ENCODE data around the gene TXLNG.

The TXLNG gene

GRCh38 chrX:16834806-16835205 lies 48.5 kb downstream of the TXLNG start:
- TF ChIP-seq, protein P1, sequence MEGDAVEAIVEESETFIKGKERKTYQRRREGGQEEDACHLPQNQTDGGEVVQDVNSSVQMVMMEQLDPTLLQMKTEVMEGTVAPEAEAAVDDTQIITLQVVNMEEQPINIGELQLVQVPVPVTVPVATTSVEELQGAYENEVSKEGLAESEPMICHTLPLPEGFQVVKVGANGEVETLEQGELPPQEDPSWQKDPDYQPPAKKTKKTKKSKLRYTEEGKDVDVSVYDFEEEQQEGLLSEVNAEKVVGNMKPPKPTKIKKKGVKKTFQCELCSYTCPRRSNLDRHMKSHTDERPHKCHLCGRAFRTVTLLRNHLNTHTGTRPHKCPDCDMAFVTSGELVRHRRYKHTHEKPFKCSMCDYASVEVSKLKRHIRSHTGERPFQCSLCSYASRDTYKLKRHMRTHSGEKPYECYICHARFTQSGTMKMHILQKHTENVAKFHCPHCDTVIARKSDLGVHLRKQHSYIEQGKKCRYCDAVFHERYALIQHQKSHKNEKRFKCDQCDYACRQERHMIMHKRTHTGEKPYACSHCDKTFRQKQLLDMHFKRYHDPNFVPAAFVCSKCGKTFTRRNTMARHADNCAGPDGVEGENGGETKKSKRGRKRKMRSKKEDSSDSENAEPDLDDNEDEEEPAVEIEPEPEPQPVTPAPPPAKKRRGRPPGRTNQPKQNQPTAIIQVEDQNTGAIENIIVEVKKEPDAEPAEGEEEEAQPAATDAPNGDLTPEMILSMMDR (IDR thresholded peaks at IDR 0.05; ENCODE audit: low read depth, low read length, missing control alignments): no peak
- Histone ChIP-seq H3K36me3 (replicated peaks) (peaks cover 8% of the 10 kb centered on the region), H3K27ac (no peak overlapping the region), H3K4me3 (ENCODE audit: low read depth, low read length) (no peak overlapping the region), H3K27me3 (replicated peaks) (no peaks in the 10 kb centered on the region)
- in situ Hi-C loops (cut with HindIII; ENCODE audit: low pct_ligation_motif_present, low sequenced_read_pairs): no loop called here
- no peak for DNase-seq

DNA sequence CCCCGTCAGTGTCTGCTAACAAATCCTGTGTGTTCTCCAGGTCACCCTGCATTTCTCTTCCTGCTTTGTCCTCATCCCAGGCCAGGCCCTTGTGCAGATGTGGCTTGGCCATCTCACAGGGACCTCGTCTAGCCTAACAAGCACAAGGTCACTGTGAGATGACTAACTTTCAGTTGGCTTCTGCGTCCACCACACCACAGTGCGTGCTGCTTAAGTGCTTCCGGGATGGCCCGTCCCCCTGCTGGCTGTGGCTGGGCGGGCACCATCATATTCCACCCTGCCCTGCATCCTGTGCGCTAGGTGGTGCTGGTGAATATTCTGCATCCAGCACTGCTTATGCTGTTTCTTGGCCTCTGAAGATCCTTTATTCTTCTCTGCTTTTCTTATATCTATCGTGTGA lies 50.1 kb downstream of the TXLNG start:
- H3K4me3 ChIP-seq (ENCODE audit: low read depth, low read length): no peak overlapping the region
- DNase-seq: no peak
- no peaks in the 10 kb centered on the region for H3K27me3 ChIP-seq (replicated peaks)
- TF ChIP-seq, protein P1 (IDR thresholded peaks at IDR 0.05; ENCODE audit: low read depth, low read length, missing control alignments): peak; percentile 77
- peaks cover 9% of the 10 kb centered on the region for H3K36me3 ChIP-seq (replicated peaks)
- in situ Hi-C loops (cut with HindIII; ENCODE audit: low pct_ligation_motif_present, low sequenced_read_pairs): no loop called here
- H3K27ac ChIP-seq: no peak overlapping the region

GRCh38 chrX:16838202-16839066 lies 52.2 kb downstream of the TXLNG start:
- peak; percentile 85 for DNase-seq
- in situ Hi-C loops (cut with HindIII; ENCODE audit: low pct_ligation_motif_present, low sequenced_read_pairs): no loop called here
- TF ChIP-seq, protein P1 (IDR thresholded peaks at IDR 0.05; ENCODE audit: low read depth, low read length, missing control alignments): peak; percentile 16
- H3K27ac ChIP-seq: peak overlapping the region; percentile 83
- no peak overlapping the region for H3K4me3 ChIP-seq (ENCODE audit: low read depth, low read length)
- peaks cover 18% of the 10 kb centered on the region for H3K36me3 ChIP-seq (replicated peaks)
- H3K27me3 ChIP-seq (replicated peaks): no peaks in the 10 kb centered on the region

GRCh38 chrX:16839219-16839851 lies 53.1 kb downstream of the TXLNG start:
- Histone ChIP-seq H3K36me3 (replicated peaks) (peaks cover 18% of the 10 kb centered on the region), H3K27ac (peak overlapping the region; percentile 83), H3K27me3 (replicated peaks) (no peaks in the 10 kb centered on the region), H3K4me3 (ENCODE audit: low read depth, low read length) (no peak overlapping the region)
- in situ Hi-C loops (cut with HindIII; ENCODE audit: low pct_ligation_motif_present, low sequenced_read_pairs): no loop called here
- TF ChIP-seq, protein P1 (IDR thresholded peaks at IDR 0.05; ENCODE audit: low read depth, low read length, missing control alignments): no peak
- DNase-seq: no peak

DNA sequence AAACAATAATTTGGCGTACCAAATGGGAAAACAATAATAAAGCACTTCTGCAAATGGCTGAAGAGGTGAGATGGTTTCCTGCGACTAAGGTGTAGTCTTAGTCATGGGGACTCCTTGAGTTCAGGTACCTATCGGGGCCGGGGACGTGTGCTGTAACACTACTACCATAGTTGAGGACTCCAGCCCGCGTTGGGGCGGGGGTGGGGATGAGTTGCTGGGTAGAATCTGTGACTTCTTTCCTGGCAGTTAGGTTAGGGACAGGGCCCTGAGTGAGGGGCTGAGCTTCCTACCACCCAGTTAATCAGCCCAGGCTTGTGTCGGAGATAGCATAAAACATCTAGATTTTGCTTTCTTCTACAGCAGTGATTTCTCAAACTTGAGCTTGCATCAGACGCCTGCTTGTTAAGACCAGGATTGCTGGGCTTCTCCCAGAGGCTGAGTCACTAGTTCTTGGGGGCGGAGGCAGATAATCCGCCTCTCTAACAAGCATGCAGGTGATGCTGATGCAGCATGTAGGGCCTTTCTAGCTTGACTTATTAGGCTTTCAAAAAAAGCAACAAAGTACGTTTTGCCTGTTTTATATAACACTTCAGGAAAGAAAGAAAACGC lies 53.7 kb downstream of the TXLNG start:
- Histone ChIP-seq H3K4me3 (ENCODE audit: low read depth, low read length) (no peak overlapping the region), H3K27ac (peak overlapping the region; percentile 57), H3K27me3 (replicated peaks) (no peaks in the 10 kb centered on the region), H3K36me3 (replicated peaks) (peaks cover 18% of the 10 kb centered on the region)
- in situ Hi-C loops (cut with HindIII; ENCODE audit: low pct_ligation_motif_present, low sequenced_read_pairs): no loop called here
- DNase-seq: peak; percentile 71
- TF ChIP-seq, protein P1 (IDR thresholded peaks at IDR 0.05; ENCODE audit: low read depth, low read length, missing control alignments): no peak

Data from brain microvascular endothelial cell (primary cell).